GM12865 (cell line): ENCODE results near the gene PCDH15.

Experiments used
- DNase-seq: peaks from one replicate; pipeline ENCODE4 v3.0.0; 2010; ENCODE audit warnings: low read depth
- H3K4me3 ChIP-seq: 2 replicates; pipeline ENCODE4 v1.5.1; 2011; ENCODE audit warnings: mild to moderate bottlenecking, low read depth, low read length, control low read depth
- CTCF ChIP-seq: IDR thresholded peaks from 2 replicates; pipeline ENCODE4 v1.5.1; 2011; ENCODE audit warnings: low read length, control low read depth, low read depth, inconsistent platforms; ENCODE audit not compliant: insufficient read depth; ENCODE audit errors: missing control alignments

The PCDH15 gene

DNA sequence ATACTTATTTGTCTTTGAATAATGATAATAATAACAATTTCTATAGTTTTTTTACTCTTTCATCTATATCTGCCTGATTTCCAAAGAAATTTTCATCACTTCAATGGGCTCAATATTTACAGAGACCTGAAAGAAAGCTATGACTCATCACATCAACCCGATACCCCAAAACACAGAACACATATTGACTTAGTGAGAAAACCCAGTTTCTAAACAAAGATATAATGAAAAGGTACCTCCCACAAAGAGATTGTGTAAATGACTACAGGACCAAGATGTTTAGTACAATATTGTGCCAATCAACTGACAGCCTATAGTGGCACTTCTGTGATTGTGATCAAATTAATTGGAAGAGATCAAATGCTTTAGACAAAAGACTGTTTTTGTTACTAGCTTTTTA is 133.9 kb downstream of the PCDH15 start:
- TF ChIP-seq CTCF = no peak
- no peak for DNase-seq
- no peak overlapping the region for H3K4me3 ChIP-seq

DNA sequence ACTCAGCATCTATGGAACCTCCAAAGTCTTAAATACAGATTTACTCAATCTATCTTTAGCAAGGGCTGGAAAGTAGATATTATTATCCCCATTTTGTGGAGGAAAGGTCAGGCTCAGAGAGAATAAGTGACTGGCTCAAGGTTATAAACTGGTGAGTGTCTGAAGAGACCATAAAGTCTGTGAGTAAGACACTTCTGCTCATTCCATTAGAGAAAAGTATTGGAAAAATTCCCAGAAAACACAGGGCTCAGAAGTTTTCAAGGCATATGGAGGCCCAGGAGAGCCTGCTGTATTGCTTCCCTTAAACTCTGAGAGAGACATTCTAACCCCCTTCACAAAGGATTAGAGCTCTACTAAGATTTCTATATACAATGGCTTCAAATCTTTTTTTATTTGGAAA is 134.8 kb downstream of the PCDH15 start:
- no peak for DNase-seq
- H3K4me3 ChIP-seq = no peak overlapping the region
- TF ChIP-seq CTCF = no peak

GRCh38 chr10:54665095-54665494 is 135.9 kb downstream of the PCDH15 start:
- TF ChIP-seq CTCF = no peak
- DNase-seq = no peak

GRCh38 chr10:54660397-54660796 is 140.6 kb downstream of the PCDH15 start:
- DNase-seq = no peak
- no peak overlapping the region for H3K4me3 ChIP-seq
- TF ChIP-seq CTCF = no peak

More at GRCh38 chr10:54665095-54665494, 135.9 kb downstream of the PCDH15 start:
- H3K4me3 ChIP-seq = no peak overlapping the region

- no peak for DNase-seq
- no peak for TF ChIP-seq CTCF
These were observed 144.4 kb downstream of the PCDH15 start for GRCh38 chr10:54656643-54657042.

DNA sequence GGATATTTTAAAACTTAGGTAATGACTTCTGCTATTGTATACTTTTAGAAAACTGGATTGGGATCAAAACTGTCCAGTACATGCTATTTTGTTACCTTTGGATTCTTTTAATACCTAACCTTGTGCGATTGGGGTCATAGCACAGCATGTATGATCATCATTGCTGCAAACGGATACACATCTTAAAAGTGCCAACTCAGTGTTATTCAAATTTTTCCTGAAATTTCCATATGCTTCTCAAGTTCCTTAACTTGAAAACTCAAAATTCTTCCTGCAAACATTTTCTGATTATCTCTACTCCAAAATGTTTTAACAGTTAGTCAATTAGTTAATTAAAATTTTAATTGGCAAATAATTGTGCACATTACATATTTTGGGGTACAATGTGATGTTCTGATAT is 147.5 kb downstream of the PCDH15 start:
- TF ChIP-seq CTCF = no peak
- no peak for DNase-seq
- H3K4me3 ChIP-seq = no peak overlapping the region

More at GRCh38 chr10:54656643-54657042, 144.4 kb downstream of the PCDH15 start:
- H3K4me3 ChIP-seq = no peak overlapping the region

GRCh38 chr10:54650547-54650946 is 150.5 kb downstream of the PCDH15 start:
- DNase-seq = no peak
- no peak for TF ChIP-seq CTCF
- H3K4me3 ChIP-seq = no peak overlapping the region
